Activated CD8-positive, alpha-beta T cell treated with anti-CD3 and anti-CD28 coated beads for 36 hours (primary cell): Measurements from ENCODE around the gene ADARB2. TPM values are rescaled to one million over a fixed set of nuclear protein-coding genes. Genes with fewer than 3 reads are reported as not detected.

ENCODE experiments used
- ATAC-seq: fragments of 200-7000 bp; cut with Tn5 transposase; one replicate; pipeline ENCODE4 v1.10.0; 2021; ENCODE audit warnings: mild to moderate bottlenecking, moderate library complexity
- CTCF ChIA-PET: fragments of 350-600 bp; sonication (Branson Sonifier 250); formaldehyde crosslinking; loops from one replicate; lab custom pipeline; 2021; ENCODE audit warnings: antibody characterized with exemption; lab: Charles Lee
- POLR2A ChIA-PET: fragments of 350-600 bp; sonication (Branson Sonifier 250); formaldehyde crosslinking; loops from one replicate; lab custom pipeline; 2021; ENCODE audit warnings: antibody characterized with exemption; lab: Charles Lee
- DNase-seq: peaks from one replicate; pipeline ENCODE4 v3.0.0-alpha.2; 2020
- H3K27ac Mint-ChIP-seq: one replicate; pipeline ENCODE4 v1.8.0; 2021; ENCODE audit warnings: mild to moderate bottlenecking, mixed read lengths
- H3K27me3 Mint-ChIP-seq: one replicate; pipeline ENCODE4 v1.8.0; 2021; ENCODE audit warnings: mixed read lengths
- H3K36me3 Mint-ChIP-seq: one replicate; pipeline ENCODE4 v1.8.0; 2021; ENCODE audit warnings: low read depth, mixed read lengths
- H3K4me1 Mint-ChIP-seq: one replicate; pipeline ENCODE4 v1.8.0; 2021; ENCODE audit warnings: low read depth, mixed read lengths
- H3K4me3 Mint-ChIP-seq: one replicate; pipeline ENCODE4 v1.8.0; 2021; ENCODE audit warnings: mild to moderate bottlenecking, moderate library complexity, mixed read lengths
- H3K9me3 Mint-ChIP-seq: one replicate; pipeline ENCODE4 v1.8.0; 2021; ENCODE audit warnings: mixed read lengths
- CTCF ChIP-seq: fragments of 200-600 bp; IDR thresholded peaks from one replicate; pipeline ENCODE4 v1.8.0; 2022; ENCODE audit warnings: antibody characterized with exemption, mild to moderate bottlenecking
- intact Hi-C: fragments of 100-400 bp; cut with micrococcal nuclease; formaldehyde crosslinking; loops from one replicate; pipeline ENCODE4 v1.10.0; 2022
- total RNA-seq, 2 experiments: library from RNA; stranded (reverse); gene quantifications; one replicate each; pipeline ENCODE4 v1.2.3, GENCODE V29; 2021

Gene ADARB2
- total RNA-seq, 2 experiments from 2014 or later: 1.3 to 1.6 TPM

DNA sequence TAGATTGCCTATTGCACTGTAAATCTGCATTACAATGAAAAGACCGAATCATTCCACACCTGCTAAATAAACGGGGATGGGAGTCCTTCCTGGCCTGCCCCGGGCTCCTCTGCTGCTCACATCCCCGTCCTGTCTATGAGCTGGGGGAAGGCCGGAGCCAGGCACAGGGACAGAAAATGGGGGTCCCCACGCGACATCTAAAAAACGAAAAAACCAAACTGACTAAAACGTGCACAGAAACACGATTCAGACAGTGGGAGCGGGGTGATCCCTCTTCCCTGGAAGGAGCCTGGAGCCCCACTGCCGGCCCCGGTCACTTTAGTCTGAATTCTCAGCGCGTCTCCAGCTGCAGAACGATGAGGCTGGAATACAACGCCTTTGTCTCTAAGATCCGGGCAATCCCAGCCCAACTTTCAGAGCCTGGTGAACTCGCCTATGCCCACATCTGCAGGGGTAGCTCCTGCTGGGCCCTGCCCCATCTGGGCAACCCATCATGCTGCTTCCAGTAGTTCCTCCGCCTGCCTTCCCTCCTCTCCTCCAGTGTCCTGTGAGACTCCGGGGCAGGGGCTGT lies 78.0 kb downstream of the ADARB2 start:
- Mint-ChIP-seq H3K4me1 (no peaks in the 10 kb centered on the region), H3K36me3 (no peaks in the 10 kb centered on the region), H3K27me3 (peaks cover 12% of the 10 kb centered on the region), H3K4me3 (no peak overlapping the region), H3K27ac (no peak overlapping the region), H3K9me3 (no peaks in the 10 kb centered on the region)
- intact Hi-C loops: no loop called here
- ATAC-seq (no peak), DNase-seq (no peak)
- no peak for TF ChIP-seq CTCF
- POLR2A ChIA-PET: no interaction called here
- CTCF ChIA-PET: no interaction called here

DNA sequence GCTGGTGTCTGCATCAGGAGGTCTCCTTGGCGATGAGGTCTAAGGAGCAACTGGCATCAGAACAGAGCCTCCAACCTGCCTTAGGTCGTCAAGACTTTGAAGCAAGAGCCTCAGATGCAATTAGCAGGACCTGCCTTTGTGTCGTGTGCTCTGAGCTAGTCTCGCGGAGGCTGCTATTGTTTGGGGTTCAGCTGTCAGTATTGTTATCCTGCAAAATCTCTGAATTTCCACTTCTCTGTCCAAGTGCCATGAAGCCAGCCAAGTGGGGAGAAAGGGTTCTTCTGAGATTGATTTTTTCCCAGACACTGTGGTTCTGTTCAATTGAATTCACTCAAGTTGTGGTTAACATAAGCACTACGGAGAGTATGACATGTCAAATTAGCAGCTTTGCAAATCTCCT lies 78.7 kb downstream of the ADARB2 start:
- no peak for TF ChIP-seq CTCF
- CTCF ChIA-PET: no interaction called here
- Mint-ChIP-seq H3K9me3 (no peaks in the 10 kb centered on the region), H3K4me3 (no peak overlapping the region), H3K27ac (no peak overlapping the region), H3K36me3 (no peaks in the 10 kb centered on the region), H3K27me3 (peaks cover 12% of the 10 kb centered on the region), H3K4me1 (no peaks in the 10 kb centered on the region)
- no peak for ATAC-seq
- DNase-seq: no peak
- intact Hi-C loops: no loop called here
- POLR2A ChIA-PET: no interaction called here

DNA sequence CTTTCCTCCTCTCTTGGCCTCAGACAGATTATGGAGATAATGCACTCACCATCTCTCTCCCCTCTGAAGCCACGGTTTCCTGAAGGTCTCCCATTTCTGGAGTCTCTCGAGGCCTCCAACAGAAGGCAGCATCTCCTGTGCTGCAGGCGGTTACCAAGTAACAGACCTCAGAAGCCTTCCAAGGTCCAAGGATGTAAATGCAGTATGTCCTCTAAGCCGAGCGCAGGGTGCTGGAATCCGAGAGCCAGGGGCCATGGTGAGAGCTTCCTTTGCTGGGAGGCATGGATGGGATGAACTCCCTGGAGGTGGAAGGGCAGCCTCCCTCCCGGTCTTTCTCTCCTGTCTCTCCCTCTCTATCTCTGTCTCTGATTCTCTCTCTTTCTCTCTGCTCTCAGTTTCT lies 79.8 kb downstream of the ADARB2 start:
- no peak for DNase-seq
- POLR2A ChIA-PET: no interaction called here
- no peak for ATAC-seq
- H3K27ac Mint-ChIP-seq: no peak overlapping the region
- no peak for TF ChIP-seq CTCF
- intact Hi-C loops: no loop called here
- no peaks in the 10 kb centered on the region for H3K36me3 Mint-ChIP-seq
- H3K4me3 Mint-ChIP-seq: no peak overlapping the region
- CTCF ChIA-PET: no interaction called here
- no peaks in the 10 kb centered on the region for H3K9me3 Mint-ChIP-seq
- H3K27me3 Mint-ChIP-seq: peaks cover 14% of the 10 kb centered on the region
- no peaks in the 10 kb centered on the region for H3K4me1 Mint-ChIP-seq

- Mint-ChIP-seq H3K4me1 (no peaks in the 10 kb centered on the region), H3K36me3 (no peaks in the 10 kb centered on the region), H3K9me3 (no peaks in the 10 kb centered on the region), H3K4me3 (no peak overlapping the region), H3K27ac (no peak overlapping the region), H3K27me3 (peaks cover 10% of the 10 kb centered on the region)
- ATAC-seq (no peak), DNase-seq (no peak)
- intact Hi-C loops: no loop called here
- ChIA-PET CTCF (no interaction called here), POLR2A (no interaction called here)
- no peak for TF ChIP-seq CTCF
These were observed 82.0 kb downstream of the ADARB2 start for GRCh38 chr10:1655367-1655766.

- Mint-ChIP-seq H3K36me3 (no peaks in the 10 kb centered on the region), H3K4me3 (no peak overlapping the region), H3K9me3 (no peaks in the 10 kb centered on the region), H3K4me1 (no peaks in the 10 kb centered on the region), H3K27ac (no peak overlapping the region), H3K27me3 (peaks cover 10% of the 10 kb centered on the region)
- POLR2A ChIA-PET: no interaction called here
- TF ChIP-seq CTCF: no peak
- DNase-seq (no peak), ATAC-seq (no peak)
- intact Hi-C loops: no loop called here
- CTCF ChIA-PET: no interaction called here
These were observed 82.4 kb downstream of the ADARB2 start for GRCh38 chr10:1654811-1655356.
